GM21723 (cell line): ENCODE results near the gene MME.

Source experiments
- ATAC-seq: cut with Tn5 transposase; IDR thresholded peaks from one replicate; pipeline ENCODE4 v1.9.1; 2021; ENCODE audit warnings: mild to moderate bottlenecking, moderate library complexity; ENCODE audit not compliant: unreplicated experiment

Gene MME

GRCh38 chr3:155135003-155135402 lies 54.9 kb downstream of the MME start:
- no peak for ATAC-seq

- ATAC-seq: no peak
These were observed 58.6 kb downstream of the MME start for GRCh38 chr3:155138677-155139076.

GRCh38 chr3:155147588-155147987 lies 67.5 kb downstream of the MME start:
- no peak for ATAC-seq

- ATAC-seq: no peak
These were observed 69.4 kb downstream of the MME start for GRCh38 chr3:155149494-155149893.

- ATAC-seq: no peak
These were observed 73.4 kb downstream of the MME start for GRCh38 chr3:155153242-155154186.

GRCh38 chr3:155154255-155154654 lies 74.1 kb downstream of the MME start:
- ATAC-seq: no peak

- ATAC-seq: no peak
These were observed 78.4 kb downstream of the MME start for GRCh38 chr3:155158346-155159037.

- ATAC-seq: no peak
These were observed 79.2 kb downstream of the MME start for GRCh38 chr3:155159301-155159700.

GRCh38 chr3:155161640-155162292 lies 81.6 kb downstream of the MME start:
- ATAC-seq: no peak

GRCh38 chr3:155164306-155164705 lies 84.2 kb downstream of the MME start:
- no peak for ATAC-seq

GRCh38 chr3:155166441-155166840 lies 86.3 kb downstream of the MME start:
- no peak for ATAC-seq

GRCh38 chr3:155169197-155169596 lies 89.1 kb downstream of the MME start:
- no peak for ATAC-seq

GRCh38 chr3:155173771-155174170 lies 93.7 kb downstream of the MME start:
- no peak for ATAC-seq

- ATAC-seq: no peak
These were observed 98.8 kb downstream of the MME start for GRCh38 chr3:155178810-155179436.

GRCh38 chr3:155179437-155179827 lies 99.3 kb downstream of the MME start:
- no peak for ATAC-seq

GRCh38 chr3:155179966-155180757 lies 100.0 kb downstream of the MME start:
- no peak for ATAC-seq

- no peak for ATAC-seq
These were observed 102.3 kb downstream of the MME start for GRCh38 chr3:155182467-155182866.

- ATAC-seq: peak; percentile 73
These were observed 103.9 kb downstream of the MME start for GRCh38 chr3:155184011-155184410.

- ATAC-seq: no peak
These were observed 105.5 kb downstream of the MME start for GRCh38 chr3:155185631-155186071.

GRCh38 chr3:155188031-155188430 lies 107.9 kb downstream of the MME start:
- ATAC-seq: no peak
